Measurements from ENCODE around the gene PURB. TPM values are rescaled to one million over a fixed set of nuclear protein-coding genes. Genes with fewer than 3 reads are reported as not detected.

Gene PURB
- total RNA-seq, 4 donors from 2014 or later: 20.0 to 28.5 (median 26.8) TPM

GRCh38 chr7:44882899-44883298 is 2.4 kb downstream of the PURB start:
- WGBS, 2 donors: 41 to 49% methylated on average over 3 of the region's 3 CpGs
- intact Hi-C loops (cut with DNase I; ENCODE audit: low total_unique reads): no loop called here
- TF ChIP-seq CTCF (IDR thresholded peaks at IDR 0.05) (no peak), POLR2A (IDR thresholded peaks at IDR 0.05) (no peak)
- H3K4me3 ChIP-seq (ENCODE audit: low read depth, poor library complexity, severe bottlenecking): no peak overlapping the region
- no peak for DNase-seq (ENCODE audit: low spot score in 2 of 2)

- no peak for TF ChIP-seq CTCF (IDR thresholded peaks at IDR 0.05)
- TF ChIP-seq POLR2A (IDR thresholded peaks at IDR 0.05): no peak
- intact Hi-C loops (cut with DNase I; ENCODE audit: low total_unique reads): no loop called here
Observed at GRCh38 chr7:44881610-44882009, 3.7 kb downstream of the PURB start.

GRCh38 chr7:44881066-44881600 is 4.2 kb downstream of the PURB start:
- DNase-seq (ENCODE audit: low spot score in 2 of 2): no peak
- TF ChIP-seq POLR2A (IDR thresholded peaks at IDR 0.05) (no peak), CTCF (IDR thresholded peaks at IDR 0.05) (no peak)
- 16 to 25% methylated on average over 1 of the region's 1 CpG for WGBS, 2 donors
- H3K4me3 ChIP-seq (ENCODE audit: low read depth, poor library complexity, severe bottlenecking): no peak overlapping the region
- intact Hi-C loops (cut with DNase I; ENCODE audit: low total_unique reads): no loop called here

More at GRCh38 chr7:44881610-44882009, 3.7 kb downstream of the PURB start:
- no peak for DNase-seq (ENCODE audit: low spot score in 2 of 2)
- H3K4me3 ChIP-seq (ENCODE audit: low read depth, poor library complexity, severe bottlenecking): no peak overlapping the region

- H3K4me3 ChIP-seq (ENCODE audit: low read depth, poor library complexity, severe bottlenecking): no peak overlapping the region
- intact Hi-C loops (cut with DNase I; ENCODE audit: low total_unique reads): no loop called here
- DNase-seq (ENCODE audit: low spot score in 2 of 2): no peak
- WGBS, 2 donors: 39 to 41% methylated on average over 4 of the region's 4 CpGs
- TF ChIP-seq POLR2A (IDR thresholded peaks at IDR 0.05) (no peak), CTCF (IDR thresholded peaks at IDR 0.05) (no peak)
Observed at GRCh38 chr7:44880317-44881018, 4.9 kb downstream of the PURB start.

- no peak for DNase-seq (ENCODE audit: low spot score in 2 of 2)
- intact Hi-C loops (cut with DNase I; ENCODE audit: low total_unique reads): no loop called here
- 83% methylated on average over 4 of the region's 4 CpGs for WGBS, 2 donors
- TF ChIP-seq CTCF (IDR thresholded peaks at IDR 0.05): no peak
- TF ChIP-seq POLR2A (IDR thresholded peaks at IDR 0.05): no peak
- no peak overlapping the region for H3K4me3 ChIP-seq (ENCODE audit: low read depth, poor library complexity, severe bottlenecking)
Observed at GRCh38 chr7:44876393-44876792, 8.9 kb downstream of the PURB start.

GRCh38 chr7:44875241-44875640 is 10.1 kb downstream of the PURB start:
- no peak overlapping the region for H3K4me3 ChIP-seq (ENCODE audit: low read depth, poor library complexity, severe bottlenecking)
- 90 to 94% methylated on average over 11 of the region's 11 CpGs for WGBS, 2 donors
- intact Hi-C loops (cut with DNase I; ENCODE audit: low total_unique reads): no loop called here
- TF ChIP-seq POLR2A (IDR thresholded peaks at IDR 0.05): no peak
- TF ChIP-seq CTCF (IDR thresholded peaks at IDR 0.05): no peak
- DNase-seq (ENCODE audit: low spot score in 2 of 2): no peak
